Natural killer cell treated with Interleukin-12 subunit alpha and Interleukin-12 subunit beta and Interleukin-15 and Interleukin-18, amount 100 ng/mL, for 72 hours (primary cell): ENCODE measurements around the gene GON4L. TPM values are rescaled to one million over a fixed set of nuclear protein-coding genes. Genes with fewer than 3 reads are reported as not detected.
"Not testable (repeated sequence)": the region's sequence is repeated elsewhere in the genome, so short reads cannot be mapped to it uniquely, and the experiment has no call there.

Experiments
- ATAC-seq, 2 donors: fragments of 150-1000 bp; cut with Tn5 transposase in 1 of 2; sonication (Bioruptor Pico), chemical (Tn5 transposase) in 1 of 2; 2 replicates each; pipeline ENCODE4 v1.10.0; 2021
- DNase-seq: peaks from one replicate; pipeline ENCODE4 v3.0.0; 2022; ENCODE audit warnings: low spot score
- H3K27ac Mint-ChIP-seq, 2 donors: 1 replicate in 1 of 2; 2 replicates in 1 of 2; pipeline ENCODE4 v1.8.0; 2022; ENCODE audit warnings: mixed read lengths in 2 of 2, mild to moderate bottlenecking in 1 of 2, moderate library complexity in 1 of 2
- H3K27me3 Mint-ChIP-seq, 2 donors: 1 replicate in 1 of 2; 2 replicates in 1 of 2; pipeline ENCODE4 v1.8.0; 2022; ENCODE audit warnings: mixed read lengths in 2 of 2
- H3K36me3 Mint-ChIP-seq: one replicate; pipeline ENCODE4 v1.8.0; 2022; ENCODE audit warnings: mixed read lengths
- H3K4me1 Mint-ChIP-seq, 2 donors: 1 replicate in 1 of 2; 2 replicates in 1 of 2; pipeline ENCODE4 v1.8.0; 2022; ENCODE audit warnings: low read depth in 2 of 2, mixed read lengths in 2 of 2, mild to moderate bottlenecking in 1 of 2
- H3K4me3 Mint-ChIP-seq: one replicate; pipeline ENCODE4 v1.8.0; 2022; ENCODE audit warnings: mixed read lengths
- H3K9me3 Mint-ChIP-seq: 2 replicates; pipeline ENCODE4 v1.8.0; 2022; ENCODE audit warnings: mixed read lengths
- total RNA-seq, 2 donors: library from RNA; stranded (reverse); gene quantifications; one replicate each; pipeline ENCODE4 v1.2.3, GENCODE V29; 2022

GON4L gene
- total RNA-seq, 2 donors from 2014 or later: 91.0 to 124 TPM

GRCh38 chr1:155704414-155704813 is 152.6 kb downstream of the GON4L start:
- not testable (repeated sequence) for H3K27me3 Mint-ChIP-seq, H3K36me3 Mint-ChIP-seq, H3K9me3 Mint-ChIP-seq, H3K27ac Mint-ChIP-seq, H3K4me3 Mint-ChIP-seq, DNase-seq, ATAC-seq
- H3K4me1 Mint-ChIP-seq: peaks cover 13 to 21% of the 10 kb centered on the region in 2 donors

GRCh38 chr1:155703216-155703615 is 153.8 kb downstream of the GON4L start:
- H3K27me3 Mint-ChIP-seq: no peaks in the 10 kb centered on the region
- H3K9me3 Mint-ChIP-seq: no peaks in the 10 kb centered on the region
- no peak overlapping the region for H3K27ac Mint-ChIP-seq
- DNase-seq (no peak), ATAC-seq (no peak)
- H3K4me1 Mint-ChIP-seq: peaks cover 23 to 29% of the 10 kb centered on the region in 2 donors
- peaks cover 4% of the 10 kb centered on the region for H3K36me3 Mint-ChIP-seq
- H3K4me3 Mint-ChIP-seq: no peak overlapping the region

- not testable (repeated sequence) for H3K4me3 Mint-ChIP-seq, H3K27me3 Mint-ChIP-seq, H3K27ac Mint-ChIP-seq, H3K36me3 Mint-ChIP-seq, DNase-seq, ATAC-seq, H3K9me3 Mint-ChIP-seq
- peaks cover 22 to 29% of the 10 kb centered on the region in 2 donors for H3K4me1 Mint-ChIP-seq
Observed at GRCh38 chr1:155701675-155702074, 155.3 kb downstream of the GON4L start.

Other genes starting within 250 kb of the GON4L start
- 100 to 1,000 TPM in 1 of 2 donors, 10 to 100 TPM in 1; 63.9 to 116 TPM for gene MSTO1, start 247.0 kb downstream of the GON4L start, total RNA-seq
- 10 to 100 TPM; 73.3 to 88.9 TPM for gene YY1AP1, start 168.4 kb downstream of the GON4L start, total RNA-seq
- gene DAP3, start 168.1 kb downstream of the GON4L start, total RNA-seq: 100 to 1,000 TPM; 127 to 215 TPM
- 10 to 100 TPM; 29.3 to 43.9 TPM for gene SYT11, start 2.4 kb upstream of the GON4L start, total RNA-seq
- 10 to 100 TPM; 29.4 to 40.2 TPM for gene RIT1, start 54.1 kb upstream of the GON4L start, total RNA-seq
- gene KHDC4, start 77.2 kb upstream of the GON4L start, total RNA-seq: 10 to 100 TPM; 47.6 to 96.0 TPM
- gene RXFP4, start 84.4 kb upstream of the GON4L start, total RNA-seq: not detected
- gene ARHGEF2, start 121.3 kb upstream of the GON4L start, total RNA-seq: 100 to 1,000 TPM; 205 to 234 TPM
- 100 to 1,000 TPM; 240 to 299 TPM for gene SSR2, start 163.7 kb upstream of the GON4L start, total RNA-seq
- gene UBQLN4, start 196.6 kb upstream of the GON4L start, total RNA-seq: 10 to 100 TPM; 30.4 to 51.4 TPM
- 10 to 100 TPM; 34.0 to 35.6 TPM for gene LAMTOR2, start 197.6 kb upstream of the GON4L start, total RNA-seq
- gene RAB25, start 203.9 kb upstream of the GON4L start, total RNA-seq: not detected
- under 1 TPM; 0.06 to 0.07 TPM for gene MEX3A, start 225.3 kb upstream of the GON4L start, total RNA-seq